Mesendoderm (in vitro differentiated cells): ENCODE results near the gene TBC1D16.

Source experiments
- DNase-seq: peaks from one replicate; pipeline ENCODE4 v3.0.0; 2013
- H2AK5ac ChIP-seq: 2 replicates; pipeline ENCODE4 v1.6.1; 2013; ENCODE audit warnings: low read length, inconsistent platforms
- H2BK120ac ChIP-seq: 2 replicates; pipeline ENCODE4 v1.6.1; 2013; ENCODE audit warnings: low read depth, mild to moderate bottlenecking, low read length, moderate library complexity, mixed read lengths
- H2BK15ac ChIP-seq: replicated peaks from 2 replicates; pipeline ENCODE4 v1.6.1; 2013; ENCODE audit warnings: low read depth, mild to moderate bottlenecking, moderate library complexity
- H2BK5ac ChIP-seq: 2 replicates; pipeline ENCODE4 v1.6.1; 2013; ENCODE audit warnings: low read length, inconsistent platforms
- H3K18ac ChIP-seq: 2 replicates; pipeline ENCODE4 v1.6.1; 2013; ENCODE audit warnings: mild to moderate bottlenecking, low read length, mixed read lengths
- H3K23ac ChIP-seq: one replicate; pipeline ENCODE4 v1.6.1; 2013; ENCODE audit warnings: low read length
- H3K27ac ChIP-seq: 2 replicates; pipeline ENCODE4 v1.5.1; 2013; ENCODE audit warnings: low read depth, mild to moderate bottlenecking, inconsistent platforms, low read length, moderate library complexity
- H3K27me3 ChIP-seq: 2 replicates; pipeline ENCODE4 v1.6.1; 2013; ENCODE audit warnings: low read length, control low read depth, mild to moderate bottlenecking, inconsistent platforms; ENCODE audit not compliant: insufficient read depth, poor library complexity
- H3K36me3 ChIP-seq: 2 replicates; pipeline ENCODE4 v1.6.1; 2013; ENCODE audit warnings: low read length, inconsistent platforms; ENCODE audit not compliant: control insufficient read depth, insufficient read depth
- H3K4ac ChIP-seq: one replicate; pipeline ENCODE4 v1.6.1; 2013; ENCODE audit warnings: low read depth, mild to moderate bottlenecking, low read length, moderate library complexity
- H3K4me1 ChIP-seq: 2 replicates; pipeline ENCODE4 v1.6.1; 2013; ENCODE audit warnings: low read depth, low read length, inconsistent platforms; ENCODE audit not compliant: control insufficient read depth
- H3K4me2 ChIP-seq: 2 replicates; pipeline ENCODE4 v1.6.1; 2013; ENCODE audit warnings: low read length
- H3K4me3 ChIP-seq: 2 replicates; pipeline ENCODE4 v1.5.1; 2013; ENCODE audit warnings: mild to moderate bottlenecking, low read length
- H3K56ac ChIP-seq: one replicate; pipeline ENCODE4 v1.6.1; 2013; ENCODE audit warnings: low read length
- H3K79me1 ChIP-seq: 2 replicates; pipeline ENCODE4 v1.6.1; 2013; ENCODE audit warnings: low read length, inconsistent platforms
- H3K79me2 ChIP-seq: 2 replicates; pipeline ENCODE4 v1.6.1; 2013; ENCODE audit warnings: mild to moderate bottlenecking, low read length; ENCODE audit not compliant: control insufficient read depth, insufficient read depth
- H3K9ac ChIP-seq: 2 replicates; pipeline ENCODE4 v1.6.1; 2013; ENCODE audit warnings: low read length, inconsistent platforms
- H4K5ac ChIP-seq: one replicate; pipeline ENCODE4 v1.6.1; 2013; ENCODE audit warnings: low read length
- H4K8ac ChIP-seq: one replicate; pipeline ENCODE4 v1.6.1; 2013; ENCODE audit warnings: low read depth, mild to moderate bottlenecking, control low read depth, low read length, moderate library complexity
- WGBS: extraction: QIAGEN DNeasy Blood & Tissue Kit; methylation state at CpG from one replicate; pipeline ENCODE4 v1.1.7; 2013; ENCODE audit warnings: low lambda C conversion rate, missing lambda C conversion rate; ENCODE audit not compliant: insufficient coverage; ENCODE audit errors: extremely low coverage; 5-methylcytosine and 5-hydroxymethylcytosine counted together

Gene TBC1D16

DNA sequence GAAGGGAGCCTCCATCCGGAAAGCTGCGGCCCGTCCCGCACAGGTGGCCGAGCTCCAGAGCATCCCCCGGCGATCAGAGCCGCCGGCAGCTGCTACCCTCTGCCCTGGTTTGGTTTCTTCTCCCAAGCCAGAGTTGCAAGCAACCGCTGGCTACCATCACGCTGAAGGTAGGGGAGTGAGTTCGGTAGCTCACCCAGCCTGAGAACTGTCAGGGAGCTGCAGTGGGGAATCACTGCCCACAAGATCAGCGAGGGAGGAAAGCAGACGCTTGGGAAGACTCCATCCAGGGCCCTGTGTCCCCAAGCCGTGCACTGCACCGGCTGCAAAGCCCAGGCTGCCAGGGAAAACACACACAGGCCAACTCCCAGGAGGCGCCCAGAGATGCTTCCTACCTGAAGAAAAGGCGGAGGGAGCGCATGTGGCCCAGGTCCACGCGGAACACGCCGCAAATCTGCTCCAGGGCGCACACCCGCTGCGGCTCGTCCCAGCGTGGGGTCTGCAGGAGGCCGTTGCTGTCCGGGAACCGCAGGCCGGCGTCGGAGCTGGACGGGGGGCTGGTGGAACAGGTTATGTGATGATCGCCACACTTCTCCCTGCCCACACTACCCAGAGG lies 83.3 kb downstream of the TBC1D16 start:
- H3K23ac ChIP-seq, result no peak overlapping the region
- no peak overlapping the region for H3K9ac ChIP-seq
- no peak overlapping the region for H3K18ac ChIP-seq
- no peak overlapping the region for H3K4ac ChIP-seq
- H2AK5ac ChIP-seq, result no peak overlapping the region
- no peak overlapping the region for H2BK5ac ChIP-seq
- no peak overlapping the region for H4K5ac ChIP-seq
- H3K4me2 ChIP-seq, result no peak overlapping the region
- H3K56ac ChIP-seq, result no peak overlapping the region
- peaks cover 12% of the 10 kb centered on the region for H3K4me1 ChIP-seq
- H4K8ac ChIP-seq, result no peak overlapping the region
- H2BK15ac ChIP-seq, result no peak overlapping the region
- H2BK120ac ChIP-seq, result no peak overlapping the region
- H3K27me3 ChIP-seq, result no peaks in the 10 kb centered on the region
- no peak overlapping the region for H3K27ac ChIP-seq
- H3K4me3 ChIP-seq, result no peak overlapping the region
- DNase-seq, result no peak
- no CpG with 5 or more reads among the region's 36 CpGs for WGBS
- no peaks in the 10 kb centered on the region for H3K36me3 ChIP-seq
- peaks cover 2% of the 10 kb centered on the region for H3K79me1 ChIP-seq
- no peaks in the 10 kb centered on the region for H3K79me2 ChIP-seq

DNA sequence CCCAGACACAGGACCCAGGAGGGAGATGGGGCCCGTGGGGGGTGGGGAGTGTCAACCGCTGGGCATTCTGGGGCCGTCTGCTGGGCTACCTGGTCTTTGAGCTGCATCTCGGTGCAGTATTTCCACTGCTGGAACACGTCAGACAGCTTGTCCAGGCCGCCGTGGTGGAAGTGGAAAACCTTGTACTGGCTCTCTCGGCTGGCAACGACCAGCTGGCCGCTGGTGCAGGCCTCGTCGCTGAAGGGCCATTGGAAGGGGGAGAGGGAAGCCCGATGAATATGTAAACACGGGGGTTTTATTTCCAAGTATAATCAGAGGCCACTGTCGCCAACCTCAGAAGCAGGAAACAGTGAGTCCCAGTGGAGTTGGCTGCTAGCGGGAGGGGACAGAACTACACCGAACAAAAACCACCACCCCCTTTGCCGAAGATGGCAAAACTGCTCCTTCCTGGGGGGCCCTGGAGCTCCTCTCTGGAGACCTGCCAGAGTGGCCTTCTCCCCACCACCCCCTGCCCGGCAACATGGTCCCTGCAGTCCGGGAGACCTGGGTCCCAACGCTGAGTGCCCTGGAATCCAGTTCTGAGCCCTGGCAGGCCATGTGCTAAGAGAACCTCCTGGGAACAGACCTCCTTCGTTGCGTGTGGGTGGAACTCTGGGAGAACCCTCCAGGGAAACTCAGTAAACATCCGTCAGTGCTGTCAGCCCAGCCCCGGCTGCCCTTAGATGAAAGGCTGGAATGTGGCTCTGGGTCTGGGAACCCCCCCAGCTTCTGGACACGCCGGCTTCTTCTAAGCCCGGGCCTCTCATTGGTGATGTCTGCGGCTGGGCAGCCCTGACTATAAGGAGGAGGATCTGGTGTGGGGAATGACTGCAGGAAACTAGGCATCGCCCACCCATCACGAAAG lies 84.1 kb downstream of the TBC1D16 start:
- WGBS, result no CpG with 5 or more reads among the region's 31 CpGs
- Histone ChIP-seq H3K36me3 (peaks cover 2% of the 10 kb centered on the region), H3K27me3 (no peaks in the 10 kb centered on the region), H3K18ac (no peak overlapping the region), H2BK5ac (no peak overlapping the region), H3K9ac (peak overlapping the region; percentile 29), H3K4me2 (no peak overlapping the region), H3K23ac (no peak overlapping the region), H3K79me2 (no peaks in the 10 kb centered on the region), H3K4ac (no peak overlapping the region), H2BK15ac (no peak overlapping the region), H3K4me3 (no peak overlapping the region), H3K4me1 (peaks cover 12% of the 10 kb centered on the region), H4K5ac (no peak overlapping the region), H3K56ac (peak overlapping the region; percentile 56), H2AK5ac (no peak overlapping the region), H2BK120ac (no peak overlapping the region), H3K27ac (no peak overlapping the region), H4K8ac (no peak overlapping the region), H3K79me1 (peaks cover 2% of the 10 kb centered on the region)
- DNase-seq, result peak; percentile 45

DNA sequence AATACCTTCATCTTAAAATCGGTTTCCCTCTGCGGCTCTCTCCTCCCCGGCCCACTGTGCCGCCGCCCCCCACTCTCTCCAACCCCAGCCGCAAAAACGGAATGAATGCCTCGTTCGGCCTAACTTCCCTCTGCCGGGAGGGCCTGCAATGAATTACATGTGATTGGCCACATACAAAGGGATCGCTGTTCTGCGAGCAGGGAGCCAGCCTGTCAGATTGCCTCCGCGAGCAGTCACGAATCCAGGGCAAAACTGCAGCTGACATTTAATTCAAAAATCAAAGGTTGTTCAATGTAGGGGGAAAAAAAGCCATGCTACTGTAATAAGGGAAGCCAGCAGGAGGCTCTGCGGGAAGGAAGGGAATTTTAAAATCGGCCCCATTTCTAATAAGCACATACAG lies 84.9 kb downstream of the TBC1D16 start:
- Histone ChIP-seq H4K8ac (no peak overlapping the region), H3K9ac (peak overlapping the region; percentile 44), H2AK5ac (no peak overlapping the region), H3K4me3 (no peak overlapping the region), H2BK15ac (no peak overlapping the region), H3K36me3 (peaks cover 2% of the 10 kb centered on the region), H2BK120ac (no peak overlapping the region), H3K79me2 (no peaks in the 10 kb centered on the region), H3K4me2 (peak overlapping the region; percentile 42), H3K27ac (no peak overlapping the region), H3K18ac (no peak overlapping the region), H3K27me3 (no peaks in the 10 kb centered on the region), H3K4me1 (peaks cover 12% of the 10 kb centered on the region), H3K4ac (no peak overlapping the region), H3K56ac (peak overlapping the region; percentile 71), H2BK5ac (no peak overlapping the region), H4K5ac (no peak overlapping the region), H3K23ac (no peak overlapping the region), H3K79me1 (peaks cover 2% of the 10 kb centered on the region)
- no CpG with 5 or more reads among the region's 17 CpGs for WGBS
- peak; percentile 70 for DNase-seq

DNA sequence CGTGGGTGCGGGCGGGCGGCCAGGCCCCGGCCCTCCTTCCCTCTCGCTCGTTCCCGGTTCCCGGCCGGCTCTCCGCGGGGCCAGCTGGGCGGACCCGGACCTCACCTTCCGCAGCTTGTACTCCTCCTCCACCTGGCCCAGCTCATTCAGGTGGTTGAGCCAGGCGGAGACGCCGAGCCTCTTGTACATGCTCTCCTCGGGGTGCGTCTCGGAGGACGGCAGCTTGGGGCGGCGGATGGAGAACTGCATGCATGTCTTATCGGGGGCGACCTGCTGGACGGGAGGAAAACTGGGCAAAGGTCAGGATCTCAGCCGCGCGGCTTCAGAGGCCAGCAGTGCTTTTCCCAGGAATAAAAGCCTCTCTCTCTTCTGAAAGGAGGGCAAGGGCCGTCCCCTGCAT lies 85.4 kb downstream of the TBC1D16 start:
- DNase-seq, result no peak
- WGBS, result no CpG with 5 or more reads among the region's 31 CpGs
- Histone ChIP-seq H2AK5ac (no peak overlapping the region), H2BK15ac (no peak overlapping the region), H3K23ac (no peak overlapping the region), H3K9ac (peak overlapping the region; percentile 44), H3K36me3 (peaks cover 2% of the 10 kb centered on the region), H3K56ac (peak overlapping the region; percentile 71), H3K4me1 (peaks cover 12% of the 10 kb centered on the region), H3K4ac (no peak overlapping the region), H4K8ac (no peak overlapping the region), H3K18ac (no peak overlapping the region), H2BK5ac (no peak overlapping the region), H4K5ac (no peak overlapping the region), H3K4me3 (no peak overlapping the region), H2BK120ac (no peak overlapping the region), H3K79me1 (peaks cover 2% of the 10 kb centered on the region), H3K27ac (no peak overlapping the region), H3K4me2 (peak overlapping the region; percentile 42), H3K79me2 (no peaks in the 10 kb centered on the region), H3K27me3 (no peaks in the 10 kb centered on the region)

DNA sequence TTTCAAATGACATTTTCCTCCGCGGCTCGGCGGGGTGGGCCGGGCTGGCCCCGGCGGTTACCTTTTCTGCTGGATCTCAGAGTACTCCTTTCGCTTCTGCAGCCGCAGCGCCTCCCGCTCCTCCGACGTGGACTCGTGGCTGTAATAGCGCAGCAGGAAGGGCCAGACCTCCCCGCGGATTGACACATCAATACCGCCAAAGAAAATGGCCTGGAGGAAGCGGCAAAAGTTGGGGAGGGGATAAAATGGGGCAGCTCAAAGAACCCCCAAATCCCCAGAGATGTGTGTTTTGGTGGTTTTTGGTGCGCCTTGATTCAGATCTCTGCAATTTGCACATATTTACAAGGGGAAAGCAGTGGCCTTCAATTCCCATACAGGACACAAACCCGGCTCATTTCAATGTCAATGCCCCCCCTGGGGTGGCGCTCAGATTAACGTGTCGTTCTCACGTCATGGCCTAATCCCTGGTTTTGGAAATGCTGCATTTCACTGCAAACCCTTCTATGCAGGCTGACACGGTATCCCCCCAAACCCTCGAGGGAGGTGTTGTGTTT lies 85.9 kb downstream of the TBC1D16 start:
- H3K79me2 ChIP-seq, result no peaks in the 10 kb centered on the region
- no peak overlapping the region for H3K27ac ChIP-seq
- no CpG with 5 or more reads among the region's 27 CpGs for WGBS
- no peak overlapping the region for H2BK5ac ChIP-seq
- H3K23ac ChIP-seq, result peak overlapping the region; percentile 76
- H3K9ac ChIP-seq, result no peak overlapping the region
- H3K27me3 ChIP-seq, result no peaks in the 10 kb centered on the region
- H3K4me3 ChIP-seq, result no peak overlapping the region
- H2BK120ac ChIP-seq, result no peak overlapping the region
- H3K4me1 ChIP-seq, result peaks cover 12% of the 10 kb centered on the region
- no peak overlapping the region for H3K18ac ChIP-seq
- no peak overlapping the region for H2AK5ac ChIP-seq
- no peak overlapping the region for H3K4ac ChIP-seq
- H4K8ac ChIP-seq, result no peak overlapping the region
- H3K56ac ChIP-seq, result no peak overlapping the region
- H3K4me2 ChIP-seq, result peak overlapping the region; percentile 2
- H4K5ac ChIP-seq, result no peak overlapping the region
- no peaks in the 10 kb centered on the region for H3K79me1 ChIP-seq
- no peak overlapping the region for H2BK15ac ChIP-seq
- peaks cover 2% of the 10 kb centered on the region for H3K36me3 ChIP-seq
- DNase-seq, result peak; percentile 58
